Lower leg skin (tissue), 3 donors: ENCODE results near the gene LRP3.

Experiments
- CTCF ChIP-seq, 3 donors: fragments of 450-650 bp; IDR thresholded peaks; one replicate each; pipeline ENCODE4 v1.5.1; 2016; ENCODE audit warnings: antibody characterized with exemption in 3 of 3, mild to moderate bottlenecking in 3 of 3, moderate library complexity in 2 of 3
- POLR2A ChIP-seq, 2 donors: fragments of 450-650 bp; IDR thresholded peaks; one replicate each; pipeline ENCODE4 v1.6.1; 2016 to 2017; ENCODE audit warnings: antibody characterized with exemption in 2 of 2, mild to moderate bottlenecking in 1 of 2, moderate library complexity in 1 of 2

- no peak for TF ChIP-seq CTCF (IDR thresholded peaks at IDR 0.05)
- TF ChIP-seq POLR2A (IDR thresholded peaks at IDR 0.05), result no peak
Measured at GRCh38 chr19:33163481-33163880, 30.6 kb upstream of the LRP3 start.
